ENCODE data around the gene VOPP1.

DNA sequence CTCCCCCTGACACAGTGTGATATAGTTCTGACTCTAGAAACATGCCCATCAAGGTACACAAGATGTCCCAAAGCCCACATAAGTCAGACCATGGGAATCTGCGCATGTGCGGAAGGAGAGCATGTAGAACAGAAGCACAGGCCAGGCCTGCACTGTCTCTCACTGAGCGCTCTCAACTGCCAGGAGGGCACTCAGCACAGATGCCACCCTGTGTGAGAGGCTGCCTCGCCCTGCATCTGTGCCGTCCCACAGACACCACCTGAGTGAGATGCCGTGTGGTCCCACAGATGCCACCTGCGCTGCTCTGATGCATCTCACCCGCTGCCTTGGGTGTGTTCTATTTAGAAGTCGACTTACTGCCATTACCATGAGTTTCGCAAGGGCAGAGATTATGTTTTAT is 98.4 kb downstream of the VOPP1 start:
- TF ChIP-seq, protein P1, sequence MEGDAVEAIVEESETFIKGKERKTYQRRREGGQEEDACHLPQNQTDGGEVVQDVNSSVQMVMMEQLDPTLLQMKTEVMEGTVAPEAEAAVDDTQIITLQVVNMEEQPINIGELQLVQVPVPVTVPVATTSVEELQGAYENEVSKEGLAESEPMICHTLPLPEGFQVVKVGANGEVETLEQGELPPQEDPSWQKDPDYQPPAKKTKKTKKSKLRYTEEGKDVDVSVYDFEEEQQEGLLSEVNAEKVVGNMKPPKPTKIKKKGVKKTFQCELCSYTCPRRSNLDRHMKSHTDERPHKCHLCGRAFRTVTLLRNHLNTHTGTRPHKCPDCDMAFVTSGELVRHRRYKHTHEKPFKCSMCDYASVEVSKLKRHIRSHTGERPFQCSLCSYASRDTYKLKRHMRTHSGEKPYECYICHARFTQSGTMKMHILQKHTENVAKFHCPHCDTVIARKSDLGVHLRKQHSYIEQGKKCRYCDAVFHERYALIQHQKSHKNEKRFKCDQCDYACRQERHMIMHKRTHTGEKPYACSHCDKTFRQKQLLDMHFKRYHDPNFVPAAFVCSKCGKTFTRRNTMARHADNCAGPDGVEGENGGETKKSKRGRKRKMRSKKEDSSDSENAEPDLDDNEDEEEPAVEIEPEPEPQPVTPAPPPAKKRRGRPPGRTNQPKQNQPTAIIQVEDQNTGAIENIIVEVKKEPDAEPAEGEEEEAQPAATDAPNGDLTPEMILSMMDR (IDR thresholded peaks at IDR 0.05; ENCODE audit: low read depth, low read length): no peak
- TF ChIP-seq POLR2A (IDR thresholded peaks at IDR 0.05; ENCODE audit: extremely low read depth, insufficient read length): no peak

Data from NB4 (cell line).